Nephron (organoid): ENCODE results near the gene TNFRSF9.

Experiments
- H3K27ac Mint-ChIP-seq, 3 experiments: 2 replicates each; pipeline ENCODE4 v1.8.0; 2020; ENCODE audit warnings: mixed read lengths in 3 of 3, mild to moderate bottlenecking in 2 of 3, moderate library complexity in 1 of 3
- H3K27me3 Mint-ChIP-seq: 2 replicates; pipeline ENCODE4 v1.8.0; 2021; ENCODE audit warnings: low read depth, mild to moderate bottlenecking, moderate library complexity, mixed read lengths
- H3K36me3 Mint-ChIP-seq: 2 replicates; pipeline ENCODE4 v1.8.0; 2020; ENCODE audit warnings: low read depth, mixed read lengths
- H3K4me1 Mint-ChIP-seq: 2 replicates; pipeline ENCODE4 v1.8.0; 2020; ENCODE audit warnings: mixed read lengths
- H3K4me3 Mint-ChIP-seq, 3 experiments: 2 replicates each; pipeline ENCODE4 v1.8.0; 2020; ENCODE audit warnings: mild to moderate bottlenecking in 3 of 3, mixed read lengths in 3 of 3, moderate library complexity in 2 of 3
- H3K9me3 Mint-ChIP-seq: 2 replicates; pipeline ENCODE4 v1.8.0; 2020; ENCODE audit warnings: mixed read lengths
- TF ChIP-seq, protein P1 (sequence below), 3 experiments: fragments of 200-600 bp; sonication (generic); IDR thresholded peaks; one replicate each; pipeline ENCODE4 v1.5.0; 2021; ENCODE audit warnings: antibody characterized with exemption in 3 of 3; ENCODE audit not compliant: unreplicated experiment in 3 of 3

TNFRSF9 gene

DNA sequence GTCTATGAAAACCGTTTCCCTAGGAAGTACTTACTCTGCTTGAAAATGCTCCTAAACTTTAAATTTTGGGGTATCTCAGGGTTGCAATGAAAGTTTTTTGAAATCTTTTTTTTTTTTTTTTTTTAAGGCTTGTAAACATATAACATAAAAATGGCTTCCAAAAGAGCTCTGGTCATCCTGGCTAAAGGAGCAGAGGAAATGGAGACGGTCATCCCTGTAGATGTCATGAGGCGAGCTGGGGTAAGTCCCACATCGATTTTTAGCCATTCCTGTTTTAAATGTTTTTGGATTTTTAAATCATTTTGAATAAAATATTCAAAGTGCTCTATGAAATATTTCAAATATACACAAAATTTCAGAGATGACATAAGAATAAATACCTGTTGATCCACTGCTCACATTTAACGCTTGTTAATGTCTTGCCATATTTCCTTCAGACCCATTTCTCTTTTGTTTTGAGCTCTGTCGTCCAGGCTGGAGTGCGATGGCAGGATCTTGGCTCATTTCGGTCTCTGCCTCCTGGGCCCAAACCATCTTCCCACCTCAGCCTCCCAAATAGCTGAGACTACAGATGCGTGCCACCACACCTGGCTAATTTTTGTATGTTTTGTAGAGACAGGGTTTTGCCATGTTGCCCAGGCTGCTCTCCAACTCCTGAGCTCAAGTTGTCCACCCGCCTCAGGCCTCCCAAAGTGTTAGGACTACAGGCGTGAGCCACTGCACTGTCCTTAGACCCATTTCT is 22.2 kb upstream of the TNFRSF9 start:
- H3K27me3 Mint-ChIP-seq = no peaks in the 10 kb centered on the region
- H3K4me3 Mint-ChIP-seq = peak overlapping the region; percentile 98 to 100 (median 99)
- peaks cover 17% of the 10 kb centered on the region for H3K4me1 Mint-ChIP-seq
- H3K36me3 Mint-ChIP-seq = peaks cover 37% of the 10 kb centered on the region
- peak overlapping the region; percentile 90 to 99 (median 94) for H3K27ac Mint-ChIP-seq
- TF ChIP-seq, protein P1, sequence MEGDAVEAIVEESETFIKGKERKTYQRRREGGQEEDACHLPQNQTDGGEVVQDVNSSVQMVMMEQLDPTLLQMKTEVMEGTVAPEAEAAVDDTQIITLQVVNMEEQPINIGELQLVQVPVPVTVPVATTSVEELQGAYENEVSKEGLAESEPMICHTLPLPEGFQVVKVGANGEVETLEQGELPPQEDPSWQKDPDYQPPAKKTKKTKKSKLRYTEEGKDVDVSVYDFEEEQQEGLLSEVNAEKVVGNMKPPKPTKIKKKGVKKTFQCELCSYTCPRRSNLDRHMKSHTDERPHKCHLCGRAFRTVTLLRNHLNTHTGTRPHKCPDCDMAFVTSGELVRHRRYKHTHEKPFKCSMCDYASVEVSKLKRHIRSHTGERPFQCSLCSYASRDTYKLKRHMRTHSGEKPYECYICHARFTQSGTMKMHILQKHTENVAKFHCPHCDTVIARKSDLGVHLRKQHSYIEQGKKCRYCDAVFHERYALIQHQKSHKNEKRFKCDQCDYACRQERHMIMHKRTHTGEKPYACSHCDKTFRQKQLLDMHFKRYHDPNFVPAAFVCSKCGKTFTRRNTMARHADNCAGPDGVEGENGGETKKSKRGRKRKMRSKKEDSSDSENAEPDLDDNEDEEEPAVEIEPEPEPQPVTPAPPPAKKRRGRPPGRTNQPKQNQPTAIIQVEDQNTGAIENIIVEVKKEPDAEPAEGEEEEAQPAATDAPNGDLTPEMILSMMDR (IDR thresholded peaks at IDR 0.05; ENCODE audit: unreplicated experiment in 3 of 3) = no peak
- no peaks in the 10 kb centered on the region for H3K9me3 Mint-ChIP-seq

DNA sequence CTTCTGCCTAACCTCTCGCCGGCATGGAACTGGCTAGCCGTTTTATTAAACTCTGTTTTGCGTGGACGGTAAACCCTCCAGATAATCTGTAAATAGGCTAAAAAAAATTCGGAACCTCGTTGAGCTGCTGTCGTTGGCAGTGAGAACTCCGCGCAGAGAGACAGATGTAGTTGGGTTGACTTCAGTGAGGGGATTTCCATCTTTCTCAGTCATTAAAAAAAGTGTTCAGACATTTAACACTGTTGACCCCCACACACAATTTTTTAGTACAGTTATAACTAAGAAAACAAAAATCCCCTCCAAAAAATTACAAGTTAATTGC is 21.3 kb upstream of the TNFRSF9 start:
- Mint-ChIP-seq H3K9me3 (no peaks in the 10 kb centered on the region), H3K27me3 (no peaks in the 10 kb centered on the region), H3K4me3 (peak overlapping the region; percentile 98 to 100 (median 99)), H3K27ac (peak overlapping the region; percentile 90 to 99 (median 94)), H3K4me1 (peaks cover 15% of the 10 kb centered on the region), H3K36me3 (peaks cover 34% of the 10 kb centered on the region)
- TF ChIP-seq, protein P1 (IDR thresholded peaks at IDR 0.05; ENCODE audit: unreplicated experiment in 3 of 3) = no peak

DNA sequence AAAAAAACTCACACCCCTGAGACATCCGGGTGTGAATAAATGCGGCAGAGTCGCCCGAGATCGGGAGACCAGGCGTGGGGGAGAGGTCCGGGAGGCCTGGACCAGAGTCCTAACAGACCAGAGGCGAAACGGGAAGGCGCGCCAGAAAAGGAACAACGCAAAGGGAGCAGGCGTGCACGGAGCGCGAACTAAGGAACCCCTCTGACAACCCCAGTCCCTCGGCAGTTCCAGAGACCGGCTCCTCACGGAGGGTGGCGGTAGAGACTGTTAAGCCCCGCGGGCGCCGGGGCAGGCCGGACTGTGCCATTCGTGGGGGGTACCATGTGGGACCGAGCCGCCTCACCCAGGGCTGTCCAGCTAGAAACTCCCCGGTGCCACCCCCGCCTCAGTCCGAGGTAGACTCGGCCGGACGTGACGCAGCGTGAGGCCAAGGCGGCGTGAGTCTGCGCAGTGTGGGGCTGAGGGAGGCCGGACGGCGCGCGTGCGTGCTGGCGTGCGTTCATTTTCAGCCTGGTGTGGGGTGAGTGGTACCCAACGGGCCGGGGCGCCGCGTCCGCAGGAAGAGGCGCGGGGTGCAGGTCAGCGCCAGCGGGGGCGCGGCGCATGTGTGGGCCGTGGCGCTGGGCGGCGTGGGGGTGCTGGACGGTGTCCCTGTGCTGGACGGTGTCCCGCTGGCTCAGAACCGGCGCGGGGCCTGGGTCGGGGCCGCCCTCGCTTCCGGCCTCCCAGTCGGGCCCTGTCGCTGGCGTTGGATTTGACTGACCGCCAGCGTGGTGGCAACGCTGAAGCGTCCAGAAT is 20.8 kb upstream of the TNFRSF9 start, which contains the start of gene PARK7:
Gene PARK7, plus strand, starts transcription at position 496 of the 798 bp plus-strand sequence. CDS start 1,075 bp downstream, outside the sequence.
- H3K4me1 Mint-ChIP-seq = peaks cover 12% of the 10 kb centered on the region
- TF ChIP-seq, protein P1 (IDR thresholded peaks at IDR 0.05; ENCODE audit: unreplicated experiment in 3 of 3) = peak; percentile 37 to 52 (median 41)
- H3K4me3 Mint-ChIP-seq = peak within 1 kb of the TSS; percentile 98 to 100 (median 99)
- H3K27ac Mint-ChIP-seq = peak within 1 kb of the TSS; percentile 90 to 99 (median 97)
- H3K27me3 Mint-ChIP-seq = no peaks in the 10 kb centered on the region
- no peaks in the 10 kb centered on the region for H3K9me3 Mint-ChIP-seq
- peaks cover 29% of the 10 kb centered on the region for H3K36me3 Mint-ChIP-seq

DNA sequence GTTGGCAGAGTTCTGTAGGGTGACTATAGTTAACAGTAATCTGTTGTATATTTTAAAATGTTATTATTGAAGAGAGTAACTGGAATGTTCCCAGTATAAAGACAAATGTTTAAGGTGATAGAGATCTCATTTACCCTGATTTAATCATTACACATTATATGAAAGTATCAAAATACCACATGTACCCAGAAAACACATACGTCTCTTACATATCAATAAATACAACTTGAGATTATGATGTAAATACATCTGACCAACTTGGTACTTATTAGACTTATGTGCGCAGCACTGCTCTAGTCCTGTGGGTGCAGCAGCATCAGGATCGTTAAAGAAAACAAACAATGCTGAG is 20.2 kb upstream of the TNFRSF9 start:
- TF ChIP-seq, protein P1 (IDR thresholded peaks at IDR 0.05; ENCODE audit: unreplicated experiment in 3 of 3) = no peak
- Mint-ChIP-seq H3K27ac (peak overlapping the region; percentile 90 to 99 (median 97)), H3K4me1 (peaks cover 12% of the 10 kb centered on the region), H3K9me3 (no peaks in the 10 kb centered on the region), H3K4me3 (peak overlapping the region; percentile 98 to 100 (median 99)), H3K36me3 (peaks cover 25% of the 10 kb centered on the region), H3K27me3 (peaks cover 2% of the 10 kb centered on the region)

DNA sequence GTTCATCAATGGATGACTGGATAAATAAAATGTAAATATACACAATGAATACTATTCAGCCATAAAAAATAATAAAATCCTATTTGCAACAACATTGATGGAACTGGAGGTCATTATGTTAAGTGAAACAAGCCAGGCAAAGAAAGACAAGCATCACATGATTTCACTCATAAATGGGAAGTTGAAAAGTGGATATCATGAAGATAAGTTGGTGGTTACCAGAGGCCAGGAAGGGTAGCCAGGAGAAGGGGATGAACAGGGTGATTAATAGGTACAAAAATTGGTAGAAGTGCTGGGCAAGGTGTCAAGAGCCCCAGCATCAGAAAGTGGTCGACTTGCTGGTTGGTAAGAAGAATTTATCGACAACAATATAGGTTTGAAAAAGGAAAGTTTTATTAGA is 19.5 kb upstream of the TNFRSF9 start:
- TF ChIP-seq, protein P1 (IDR thresholded peaks at IDR 0.05; ENCODE audit: unreplicated experiment in 3 of 3) = no peak

More for the DNA sequence above, 19.5 kb upstream of the TNFRSF9 start:
- peak overlapping the region; percentile 98 to 100 (median 99) for H3K4me3 Mint-ChIP-seq
- H3K36me3 Mint-ChIP-seq = peaks cover 19% of the 10 kb centered on the region
- no peaks in the 10 kb centered on the region for H3K9me3 Mint-ChIP-seq
- H3K27me3 Mint-ChIP-seq = peaks cover 7% of the 10 kb centered on the region
- peak overlapping the region; percentile 90 to 99 (median 97) for H3K27ac Mint-ChIP-seq
- H3K4me1 Mint-ChIP-seq = peaks cover 12% of the 10 kb centered on the region
